Esophagus squamous epithelium (tissue), 4 donors: Measurements from ENCODE around the gene IGF2BP3.

ENCODE experiments used
- CTCF ChIP-seq, 6 experiments: fragments of 450-650 bp in 4 of 6; fragments of 200-600 bp in 2 of 6; sonication (generic) in 2 of 6; IDR thresholded peaks; one replicate each; pipeline ENCODE4 v1.5.1; 2016 to 2019; ENCODE audit warnings: antibody characterized with exemption in 6 of 6, mild to moderate bottlenecking in 4 of 6, moderate library complexity in 4 of 6
- POLR2A ChIP-seq, 4 donors: fragments of 450-650 bp; IDR thresholded peaks; one replicate each; pipeline ENCODE4 v1.6.1; 2017; ENCODE audit warnings: antibody characterized with exemption in 4 of 4, mild to moderate bottlenecking in 4 of 4, moderate library complexity in 3 of 4

- no peak for TF ChIP-seq CTCF (IDR thresholded peaks at IDR 0.05)
- no peak for TF ChIP-seq POLR2A (IDR thresholded peaks at IDR 0.05)
These were observed 176.7 kb downstream of the IGF2BP3 start for GRCh38 chr7:23293500-23294073.
